ENCODE data around the gene C1orf210. TPM values are rescaled to one million over a fixed set of nuclear protein-coding genes. Genes with fewer than 3 reads are reported as not detected.

Gene C1orf210
- polyA plus RNA-seq, 1 donor (not counting 4 experiments of a cell fraction or from before 2014, with no cell fraction given) = 5.6 TPM

DNA sequence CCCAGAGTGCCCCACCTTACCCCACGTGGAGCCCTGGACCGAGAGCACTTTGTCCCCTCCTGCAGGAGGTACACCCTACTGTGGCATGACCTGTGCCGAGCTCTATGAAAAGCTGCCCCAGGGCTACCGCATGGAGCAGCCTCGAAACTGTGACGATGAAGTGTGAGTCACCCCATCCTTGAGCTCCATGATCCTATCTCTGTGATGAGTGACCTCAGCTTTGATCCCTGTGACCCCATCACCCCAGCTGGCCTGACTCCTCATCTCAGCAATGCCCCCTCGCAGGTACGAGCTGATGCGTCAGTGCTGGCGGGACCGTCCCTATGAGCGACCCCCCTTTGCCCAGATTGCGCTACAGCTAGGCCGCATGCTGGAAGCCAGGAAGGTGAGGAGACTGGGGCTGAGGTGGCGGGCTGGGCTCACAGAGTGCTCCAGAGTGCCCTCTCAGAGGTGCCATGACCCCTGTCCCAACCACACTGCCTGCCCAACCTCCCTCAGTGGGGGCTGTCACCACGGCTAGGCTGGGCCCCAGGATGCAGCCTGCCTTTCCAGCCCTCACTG, 36.0 kb upstream of the C1orf210 start:
- Histone ChIP-seq H3K4me1 (ENCODE audit: control insufficient read depth, extremely low read depth, insufficient read depth, low read length) (no peaks in the 10 kb centered on the region), H3K79me2 (ENCODE audit: control insufficient read depth, insufficient read depth, low read length) (no peaks in the 10 kb centered on the region), H3K9ac (ENCODE audit: control insufficient read depth, extremely low read depth, insufficient read depth, low read length) (no peak overlapping the region), H3K4me2 (ENCODE audit: control insufficient read depth, extremely low read depth, insufficient read depth, low read depth, low read length) (no peak overlapping the region), H2AFZ (ENCODE audit: control insufficient read depth, low read length) (no peak overlapping the region), H4K20me1 (ENCODE audit: control insufficient read depth, extremely low read depth, insufficient read depth, low read length) (no peaks in the 10 kb centered on the region), H3K27ac (ENCODE audit: control insufficient read depth, insufficient read depth, low read length) (no peak overlapping the region), H3K9me1 (ENCODE audit: control insufficient read depth, extremely low read depth, insufficient read depth, low read length) (no peaks in the 10 kb centered on the region), H3K9me3 (ENCODE audit: control insufficient read depth, low read depth, low read length) (no peaks in the 10 kb centered on the region), H3K4me3 (ENCODE audit: control insufficient read depth in 2 of 3, extremely low read depth in 1 of 3, insufficient read depth in 2 of 3, low read depth in 1 of 3, low read length in 3 of 3) (no peak overlapping the region), H3K27me3 (ENCODE audit: control insufficient read depth, extremely low read depth, insufficient read depth, low read length) (no peaks in the 10 kb centered on the region), H3K36me3 (ENCODE audit: control insufficient read depth in 2 of 2, extremely low read depth in 1 of 2, insufficient read depth in 2 of 2, low read length in 2 of 2) (no peaks in the 10 kb centered on the region)
- TF ChIP-seq, protein P1, sequence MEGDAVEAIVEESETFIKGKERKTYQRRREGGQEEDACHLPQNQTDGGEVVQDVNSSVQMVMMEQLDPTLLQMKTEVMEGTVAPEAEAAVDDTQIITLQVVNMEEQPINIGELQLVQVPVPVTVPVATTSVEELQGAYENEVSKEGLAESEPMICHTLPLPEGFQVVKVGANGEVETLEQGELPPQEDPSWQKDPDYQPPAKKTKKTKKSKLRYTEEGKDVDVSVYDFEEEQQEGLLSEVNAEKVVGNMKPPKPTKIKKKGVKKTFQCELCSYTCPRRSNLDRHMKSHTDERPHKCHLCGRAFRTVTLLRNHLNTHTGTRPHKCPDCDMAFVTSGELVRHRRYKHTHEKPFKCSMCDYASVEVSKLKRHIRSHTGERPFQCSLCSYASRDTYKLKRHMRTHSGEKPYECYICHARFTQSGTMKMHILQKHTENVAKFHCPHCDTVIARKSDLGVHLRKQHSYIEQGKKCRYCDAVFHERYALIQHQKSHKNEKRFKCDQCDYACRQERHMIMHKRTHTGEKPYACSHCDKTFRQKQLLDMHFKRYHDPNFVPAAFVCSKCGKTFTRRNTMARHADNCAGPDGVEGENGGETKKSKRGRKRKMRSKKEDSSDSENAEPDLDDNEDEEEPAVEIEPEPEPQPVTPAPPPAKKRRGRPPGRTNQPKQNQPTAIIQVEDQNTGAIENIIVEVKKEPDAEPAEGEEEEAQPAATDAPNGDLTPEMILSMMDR (optimal IDR thresholded peaks at IDR 0.05 in 1 of 3, IDR thresholded peaks at IDR 0.05 in 1 of 3, conservative IDR thresholded peaks at IDR 0.05 in 1 of 3; ENCODE audit: extremely low read depth in 1 of 3, insufficient read depth in 2 of 3, low read length in 3 of 3) = no peak
- no peak for TF ChIP-seq EZH2 (IDR thresholded peaks at IDR 0.05; ENCODE audit: low read length)
- FAIRE-seq (no peak), DNase-seq (ENCODE audit: low read depth, low spot score) (no peak)
- dilution Hi-C loops (cut with MboI; ENCODE audit: extremely low pct_ligation_motif_present, low sequenced_read_pairs) = no loop called here

DNA sequence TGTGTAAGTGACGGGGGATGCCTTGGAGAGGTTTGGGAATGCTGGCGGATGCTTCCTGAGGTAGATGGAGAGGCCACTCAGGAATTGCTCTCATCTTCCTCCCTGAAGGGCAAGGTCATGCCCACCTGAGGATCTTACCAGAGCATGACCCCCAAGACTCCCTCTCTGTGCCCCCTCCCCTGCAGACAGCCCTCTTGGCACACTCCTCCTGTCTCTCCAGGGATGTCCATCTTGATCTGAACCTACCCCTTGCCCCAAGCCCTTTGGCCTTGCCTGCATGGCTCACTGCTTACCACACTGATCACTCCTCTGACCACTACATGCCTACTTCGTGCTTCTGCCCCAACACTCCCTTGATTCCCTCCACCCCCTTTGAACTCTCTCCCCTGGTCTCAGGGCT, 34.4 kb upstream of the C1orf210 start:
- H3K9ac ChIP-seq (ENCODE audit: control insufficient read depth, extremely low read depth, insufficient read depth, low read length) = no peak overlapping the region
- H4K20me1 ChIP-seq (ENCODE audit: control insufficient read depth, extremely low read depth, insufficient read depth, low read length) = no peaks in the 10 kb centered on the region
- no peaks in the 10 kb centered on the region for H3K4me1 ChIP-seq (ENCODE audit: control insufficient read depth, extremely low read depth, insufficient read depth, low read length)
- no peaks in the 10 kb centered on the region for H3K9me3 ChIP-seq (ENCODE audit: control insufficient read depth, low read depth, low read length)
- FAIRE-seq (no peak), DNase-seq (ENCODE audit: low read depth, low spot score) (no peak)
- no peaks in the 10 kb centered on the region for H3K36me3 ChIP-seq (ENCODE audit: control insufficient read depth in 2 of 2, extremely low read depth in 1 of 2, insufficient read depth in 2 of 2, low read length in 2 of 2)
- H3K4me3 ChIP-seq (ENCODE audit: control insufficient read depth in 2 of 3, extremely low read depth in 1 of 3, insufficient read depth in 2 of 3, low read depth in 1 of 3, low read length in 3 of 3) = no peak overlapping the region
- dilution Hi-C loops (cut with MboI; ENCODE audit: extremely low pct_ligation_motif_present, low sequenced_read_pairs) = no loop called here
- no peaks in the 10 kb centered on the region for H3K9me1 ChIP-seq (ENCODE audit: control insufficient read depth, extremely low read depth, insufficient read depth, low read length)
- no peaks in the 10 kb centered on the region for H3K27me3 ChIP-seq (ENCODE audit: control insufficient read depth, extremely low read depth, insufficient read depth, low read length)
- no peak overlapping the region for H3K27ac ChIP-seq (ENCODE audit: control insufficient read depth, insufficient read depth, low read length)
- no peak overlapping the region for H2AFZ ChIP-seq (ENCODE audit: control insufficient read depth, low read length)
- no peaks in the 10 kb centered on the region for H3K79me2 ChIP-seq (ENCODE audit: control insufficient read depth, insufficient read depth, low read length)
- TF ChIP-seq EZH2 (IDR thresholded peaks at IDR 0.05; ENCODE audit: low read length) = no peak
- TF ChIP-seq, protein P1 (optimal IDR thresholded peaks at IDR 0.05 in 1 of 3, IDR thresholded peaks at IDR 0.05 in 1 of 3, conservative IDR thresholded peaks at IDR 0.05 in 1 of 3; ENCODE audit: extremely low read depth in 1 of 3, insufficient read depth in 2 of 3, low read length in 3 of 3) = no peak
- H3K4me2 ChIP-seq (ENCODE audit: control insufficient read depth, extremely low read depth, insufficient read depth, low read depth, low read length) = no peak overlapping the region
